GM23248 (cell line): Measurements from ENCODE around the gene MGAT4A.

ENCODE experiments used
- EZH2 ChIP-seq: fragments of 200-600 bp; sonication (generic); IDR thresholded peaks from 2 replicates; pipeline ENCODE4 v1.6.1; 2018; ENCODE audit warnings: antibody characterized with exemption, mild to moderate bottlenecking; ENCODE audit not compliant: insufficient read depth, poor library complexity, severe bottlenecking
- EZH2phosphoT487 ChIP-seq: fragments of 200-600 bp; sonication (generic); IDR thresholded peaks from 2 replicates; pipeline ENCODE4 v1.6.1; 2018; ENCODE audit warnings: antibody characterized with exemption, moderate library complexity, mild to moderate bottlenecking, low read depth; ENCODE audit not compliant: insufficient read depth

GRCh38 chr2:98763209-98763951 is 32.4 kb upstream of the MGAT4A start:
- TF ChIP-seq EZH2: no peak
- no peak for TF ChIP-seq EZH2phosphoT487
